Mammary epithelial cell (primary cell): Measurements from ENCODE around the gene RYR2.

Experiments
- CTCF ChIP-seq, 2 donors: IDR thresholded peaks in 1 of 2; conservative IDR thresholded peaks in 1 of 2; 2 replicates each; pipeline ENCODE4 v1.5.1; 2011 to 2012; ENCODE audit warnings: inconsistent platforms in 2 of 2, low read length in 2 of 2, mild to moderate bottlenecking in 2 of 2, control low read depth in 1 of 2, low read depth in 1 of 2; ENCODE audit not compliant: insufficient read depth in 1 of 2; ENCODE audit errors: extremely low read depth in 1 of 2
- EZH2 ChIP-seq: IDR thresholded peaks from 2 replicates; pipeline ENCODE4 v1.6.1; 2012; ENCODE audit warnings: low read length, inconsistent platforms, borderline replicate concordance

DNA sequence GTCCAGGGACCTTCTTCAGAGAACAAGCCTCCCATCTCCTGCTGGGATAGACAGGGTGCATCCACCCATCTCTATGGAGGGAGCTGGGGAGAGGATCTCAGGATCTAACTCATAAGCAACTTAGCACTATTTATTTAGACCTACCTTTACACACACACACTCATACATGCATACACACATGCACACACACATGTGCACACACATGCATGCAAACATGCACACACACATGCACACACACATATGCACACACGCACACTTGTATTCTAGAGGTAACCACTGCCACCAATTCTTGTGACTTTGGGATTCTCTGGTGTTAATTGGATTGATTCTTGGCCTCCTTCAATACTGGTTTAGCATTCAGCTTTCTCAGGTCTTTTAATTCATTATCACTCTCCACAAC is 47.5 kb upstream of the RYR2 start:
- TF ChIP-seq EZH2 (no peak), CTCF (conservative IDR thresholded peaks at IDR 0.05 in 1 of 2, IDR thresholded peaks at IDR 0.05 in 1 of 2; ENCODE audit: extremely low read depth in 1 of 2, insufficient read depth in 1 of 2, low read depth in 1 of 2, low read length in 2 of 2) (no peak)
